Right lobe of liver (tissue), 4 donors: ENCODE data around the gene RIGI.

ENCODE experiments used
- POLR2A ChIP-seq: fragments of 450-650 bp; IDR thresholded peaks from one replicate; pipeline ENCODE4 v1.6.1; 2017; ENCODE audit warnings: antibody characterized with exemption, mild to moderate bottlenecking
- TF ChIP-seq, protein P1 (sequence below), 4 donors: fragments of 200-600 bp in 3 of 4; fragments of 450-650 bp in 1 of 4; IDR thresholded peaks; one replicate each; pipeline versions ENCODE4 v1.5.1 to v1.8.0; 2016 to 2022; ENCODE audit warnings: antibody characterized with exemption in 4 of 4, mild to moderate bottlenecking in 2 of 4
- donor health status: DM: no; HTN: no; CAD: no.
- donor health status: DM: no; HTN: no; CAD: no.
- donor health status: DM: no; HTN: yes; CAD: no.

DNA sequence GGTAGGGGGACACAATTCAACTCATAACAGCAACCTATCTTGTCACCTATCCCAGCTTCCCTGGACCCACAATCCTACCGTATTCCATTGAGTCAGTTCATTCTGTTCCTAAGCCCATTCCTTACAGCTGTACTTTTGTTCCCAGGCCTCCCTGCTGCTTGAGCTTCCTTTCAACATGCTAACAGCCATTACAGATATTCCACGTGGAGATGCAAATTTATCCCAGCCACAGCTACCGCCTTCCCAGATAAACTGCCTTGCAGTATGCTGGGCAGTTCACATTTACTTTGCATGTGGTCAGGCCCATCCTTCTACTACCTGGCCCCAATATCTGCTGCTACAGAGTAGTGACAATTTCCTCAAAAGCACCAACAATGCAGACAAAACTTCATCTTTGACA, 23.0 kb downstream of the RIGI start:
- TF ChIP-seq, protein P1, sequence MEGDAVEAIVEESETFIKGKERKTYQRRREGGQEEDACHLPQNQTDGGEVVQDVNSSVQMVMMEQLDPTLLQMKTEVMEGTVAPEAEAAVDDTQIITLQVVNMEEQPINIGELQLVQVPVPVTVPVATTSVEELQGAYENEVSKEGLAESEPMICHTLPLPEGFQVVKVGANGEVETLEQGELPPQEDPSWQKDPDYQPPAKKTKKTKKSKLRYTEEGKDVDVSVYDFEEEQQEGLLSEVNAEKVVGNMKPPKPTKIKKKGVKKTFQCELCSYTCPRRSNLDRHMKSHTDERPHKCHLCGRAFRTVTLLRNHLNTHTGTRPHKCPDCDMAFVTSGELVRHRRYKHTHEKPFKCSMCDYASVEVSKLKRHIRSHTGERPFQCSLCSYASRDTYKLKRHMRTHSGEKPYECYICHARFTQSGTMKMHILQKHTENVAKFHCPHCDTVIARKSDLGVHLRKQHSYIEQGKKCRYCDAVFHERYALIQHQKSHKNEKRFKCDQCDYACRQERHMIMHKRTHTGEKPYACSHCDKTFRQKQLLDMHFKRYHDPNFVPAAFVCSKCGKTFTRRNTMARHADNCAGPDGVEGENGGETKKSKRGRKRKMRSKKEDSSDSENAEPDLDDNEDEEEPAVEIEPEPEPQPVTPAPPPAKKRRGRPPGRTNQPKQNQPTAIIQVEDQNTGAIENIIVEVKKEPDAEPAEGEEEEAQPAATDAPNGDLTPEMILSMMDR (IDR thresholded peaks at IDR 0.05) = no peak
- TF ChIP-seq POLR2A = no peak
